ENCODE results near the gene ZNF260.

GRCh38 chr19:36483653-36484052 is 44.4 kb downstream of the ZNF260 start:
- TF ChIP-seq, protein P1, sequence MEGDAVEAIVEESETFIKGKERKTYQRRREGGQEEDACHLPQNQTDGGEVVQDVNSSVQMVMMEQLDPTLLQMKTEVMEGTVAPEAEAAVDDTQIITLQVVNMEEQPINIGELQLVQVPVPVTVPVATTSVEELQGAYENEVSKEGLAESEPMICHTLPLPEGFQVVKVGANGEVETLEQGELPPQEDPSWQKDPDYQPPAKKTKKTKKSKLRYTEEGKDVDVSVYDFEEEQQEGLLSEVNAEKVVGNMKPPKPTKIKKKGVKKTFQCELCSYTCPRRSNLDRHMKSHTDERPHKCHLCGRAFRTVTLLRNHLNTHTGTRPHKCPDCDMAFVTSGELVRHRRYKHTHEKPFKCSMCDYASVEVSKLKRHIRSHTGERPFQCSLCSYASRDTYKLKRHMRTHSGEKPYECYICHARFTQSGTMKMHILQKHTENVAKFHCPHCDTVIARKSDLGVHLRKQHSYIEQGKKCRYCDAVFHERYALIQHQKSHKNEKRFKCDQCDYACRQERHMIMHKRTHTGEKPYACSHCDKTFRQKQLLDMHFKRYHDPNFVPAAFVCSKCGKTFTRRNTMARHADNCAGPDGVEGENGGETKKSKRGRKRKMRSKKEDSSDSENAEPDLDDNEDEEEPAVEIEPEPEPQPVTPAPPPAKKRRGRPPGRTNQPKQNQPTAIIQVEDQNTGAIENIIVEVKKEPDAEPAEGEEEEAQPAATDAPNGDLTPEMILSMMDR (IDR thresholded peaks at IDR 0.05) = no peak
- no peak for TF ChIP-seq ZFX (IDR thresholded peaks at IDR 0.05; ENCODE audit: borderline replicate concordance)

Measured in 22Rv1 (cell line).